Neural cell (in vitro differentiated cells): ENCODE data around the gene ANXA4. TPM values are rescaled to one million over a fixed set of nuclear protein-coding genes. Genes with fewer than 3 reads are reported as not detected.
A peak's percentile ranks its signal among the peaks of the same experiment; 100 is the strongest.

Source experiments
- H2AFZ ChIP-seq: fragments of 200-600, 300-800 bp; sonication (generic), shearing (Covaris generic); 2 replicates; pipeline ENCODE4 v1.6.0; 2014; ENCODE audit warnings: low read depth, mild to moderate bottlenecking, antibody characterized with exemption, low read length, moderate library complexity
- H3F3A ChIP-seq: fragments of 200-600 bp; shearing (Covaris generic); 2 replicates; pipeline ENCODE4 v1.6.1; 2016; ENCODE audit warnings: mild to moderate bottlenecking, moderate library complexity, mixed read lengths, antibody characterized with exemption, low read length; ENCODE audit not compliant: insufficient read depth, poor library complexity, severe bottlenecking
- H3K27ac ChIP-seq: fragments of 200-600, 300-800 bp; sonication (generic), shearing (Covaris generic); 2 replicates; pipeline ENCODE4 v1.5.1; 2014; ENCODE audit warnings: mild to moderate bottlenecking, low read length, moderate library complexity
- H3K27me3 ChIP-seq: fragments of 300-800, 200-600 bp; sonication (generic), shearing (Covaris generic); 2 replicates; pipeline ENCODE4 v1.6.0; 2014; ENCODE audit warnings: mild to moderate bottlenecking, low read depth, low read length, moderate library complexity; ENCODE audit not compliant: insufficient read depth
- H3K36me3 ChIP-seq: fragments of 300-800, 200-600 bp; sonication (generic), shearing (Covaris generic); 2 replicates; pipeline ENCODE4 v1.5.1; 2014; ENCODE audit warnings: mild to moderate bottlenecking, antibody characterized with exemption, low read length, moderate library complexity; ENCODE audit not compliant: insufficient read depth
- H3K4me2 ChIP-seq: fragments of 300-800, 200-600 bp; sonication (generic), shearing (Covaris generic); 2 replicates; pipeline ENCODE4 v1.6.0; 2014; ENCODE audit warnings: mild to moderate bottlenecking, low read length
- H3K4me3 ChIP-seq: fragments of 300-800, 200-600 bp; sonication (generic), shearing (Covaris generic); 2 replicates; pipeline ENCODE4 v1.5.1; 2014; ENCODE audit warnings: mild to moderate bottlenecking, low read length, moderate library complexity
- H3K79me2 ChIP-seq: fragments of 200-600 bp; shearing (Covaris generic); replicated peaks from 2 replicates; pipeline ENCODE4 v1.6.0; 2014; ENCODE audit warnings: mild to moderate bottlenecking, low read length, moderate library complexity; ENCODE audit not compliant: insufficient read depth
- H3K9ac ChIP-seq: fragments of 300-800, 200-600 bp; sonication (generic), shearing (Covaris generic); 2 replicates; pipeline ENCODE4 v1.6.1; 2016; ENCODE audit warnings: mild to moderate bottlenecking, low read length, mixed read lengths
- H3K9me2 ChIP-seq: fragments of 200-600 bp; shearing (Covaris generic); 2 replicates; pipeline ENCODE4 v1.6.1; 2016; ENCODE audit warnings: mild to moderate bottlenecking, low read length, mixed read lengths; ENCODE audit not compliant: insufficient read depth
- H3K9me3 ChIP-seq: fragments of 200-600, 300-800 bp; sonication (generic), shearing (Covaris generic); 2 replicates; pipeline ENCODE4 v1.6.1; 2016; ENCODE audit warnings: mild to moderate bottlenecking, mixed run types, low read length, moderate library complexity, mixed read lengths
- H4K20me1 ChIP-seq: fragments of 200-600 bp; shearing (Covaris generic); 2 replicates; pipeline ENCODE4 v1.6.1; 2016; ENCODE audit warnings: mild to moderate bottlenecking, mixed run types; ENCODE audit not compliant: insufficient read depth
- EP300 ChIP-seq: fragments of 450-650 bp; conservative IDR thresholded peaks from 2 replicates; pipeline ENCODE4 v1.6.1; 2014; ENCODE audit warnings: antibody characterized with exemption, mild to moderate bottlenecking, moderate library complexity; ENCODE audit not compliant: poor library complexity, severe bottlenecking
- EZH2 ChIP-seq: fragments of 200-600, 300-800 bp; shearing (Covaris generic), sonication (generic); IDR thresholded peaks from 2 replicates; pipeline ENCODE4 v1.6.1; 2014; ENCODE audit warnings: antibody characterized with exemption, low read length, borderline replicate concordance, mild to moderate bottlenecking; ENCODE audit not compliant: insufficient read depth, poor library complexity, severe bottlenecking
- MXI1 ChIP-seq: fragments of 450-650 bp; conservative IDR thresholded peaks from 2 replicates; pipeline ENCODE4 v1.6.1; 2014; ENCODE audit warnings: antibody characterized with exemption, mild to moderate bottlenecking; ENCODE audit not compliant: poor library complexity, severe bottlenecking
- POLR2AphosphoS5 ChIP-seq: IDR thresholded peaks from 2 replicates; pipeline ENCODE4 v1.6.1; 2012
- RAD21 ChIP-seq: fragments of 450-650 bp; conservative IDR thresholded peaks from 2 replicates; pipeline ENCODE4 v1.6.1; 2014; ENCODE audit warnings: antibody characterized with exemption, mild to moderate bottlenecking, moderate library complexity
- SMC3 ChIP-seq: fragments of 450-650 bp; conservative IDR thresholded peaks from 2 replicates; pipeline ENCODE4 v1.6.1; 2014; ENCODE audit warnings: antibody characterized with exemption, mild to moderate bottlenecking, moderate library complexity; ENCODE audit not compliant: poor library complexity
- TAF1 ChIP-seq: IDR thresholded peaks from 2 replicates; pipeline ENCODE4 v1.6.1; 2012; ENCODE audit warnings: low read depth
- polyA plus RNA-seq: library from polyadenylated mRNA; depleted of rRNA; stranded (reverse); fragments of >200 nt; gene quantifications from 2 replicates; pipeline ENCODE4 v1.2.3, GENCODE V29; 2014
- TF ChIP-seq, protein P1 (sequence below): fragments of 450-650 bp; IDR thresholded peaks from 2 replicates; pipeline ENCODE4 v1.5.1; 2014; ENCODE audit warnings: antibody characterized with exemption, mild to moderate bottlenecking, moderate library complexity; ENCODE audit not compliant: poor library complexity, severe bottlenecking
- TF ChIP-seq, protein P2 (sequence below): IDR thresholded peaks from 2 replicates; pipeline ENCODE4 v1.6.1; 2012; ENCODE audit warnings: borderline replicate concordance

The ANXA4 gene
- polyA plus RNA-seq, 1 donor from 2014 or later = 1.8 TPM

- H3K27me3 ChIP-seq = no peaks in the 10 kb centered on the region
- no peak overlapping the region for H3K9ac ChIP-seq
- no peak overlapping the region for H3K4me3 ChIP-seq
- H4K20me1 ChIP-seq = no peaks in the 10 kb centered on the region
- H3K36me3 ChIP-seq = no peaks in the 10 kb centered on the region
- no peaks in the 10 kb centered on the region for H3K9me3 ChIP-seq
- H3F3A ChIP-seq = no peaks in the 10 kb centered on the region
- no peak overlapping the region for H3K4me2 ChIP-seq
- H3K9me2 ChIP-seq = no peaks in the 10 kb centered on the region
- no peak overlapping the region for H2AFZ ChIP-seq
- peak; percentile 94 for TF ChIP-seq SMC3
- no peak for TF ChIP-seq EP300
- TF ChIP-seq, protein P1, sequence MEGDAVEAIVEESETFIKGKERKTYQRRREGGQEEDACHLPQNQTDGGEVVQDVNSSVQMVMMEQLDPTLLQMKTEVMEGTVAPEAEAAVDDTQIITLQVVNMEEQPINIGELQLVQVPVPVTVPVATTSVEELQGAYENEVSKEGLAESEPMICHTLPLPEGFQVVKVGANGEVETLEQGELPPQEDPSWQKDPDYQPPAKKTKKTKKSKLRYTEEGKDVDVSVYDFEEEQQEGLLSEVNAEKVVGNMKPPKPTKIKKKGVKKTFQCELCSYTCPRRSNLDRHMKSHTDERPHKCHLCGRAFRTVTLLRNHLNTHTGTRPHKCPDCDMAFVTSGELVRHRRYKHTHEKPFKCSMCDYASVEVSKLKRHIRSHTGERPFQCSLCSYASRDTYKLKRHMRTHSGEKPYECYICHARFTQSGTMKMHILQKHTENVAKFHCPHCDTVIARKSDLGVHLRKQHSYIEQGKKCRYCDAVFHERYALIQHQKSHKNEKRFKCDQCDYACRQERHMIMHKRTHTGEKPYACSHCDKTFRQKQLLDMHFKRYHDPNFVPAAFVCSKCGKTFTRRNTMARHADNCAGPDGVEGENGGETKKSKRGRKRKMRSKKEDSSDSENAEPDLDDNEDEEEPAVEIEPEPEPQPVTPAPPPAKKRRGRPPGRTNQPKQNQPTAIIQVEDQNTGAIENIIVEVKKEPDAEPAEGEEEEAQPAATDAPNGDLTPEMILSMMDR = peak; percentile 88
- TF ChIP-seq RAD21 = peak; percentile 77
- TF ChIP-seq TAF1 = no peak
- H3K79me2 ChIP-seq = no peaks in the 10 kb centered on the region
- no peak overlapping the region for H3K27ac ChIP-seq
Measured at GRCh38 chr2:69816923-69817542, 75.1 kb downstream of the ANXA4 start.

DNA sequence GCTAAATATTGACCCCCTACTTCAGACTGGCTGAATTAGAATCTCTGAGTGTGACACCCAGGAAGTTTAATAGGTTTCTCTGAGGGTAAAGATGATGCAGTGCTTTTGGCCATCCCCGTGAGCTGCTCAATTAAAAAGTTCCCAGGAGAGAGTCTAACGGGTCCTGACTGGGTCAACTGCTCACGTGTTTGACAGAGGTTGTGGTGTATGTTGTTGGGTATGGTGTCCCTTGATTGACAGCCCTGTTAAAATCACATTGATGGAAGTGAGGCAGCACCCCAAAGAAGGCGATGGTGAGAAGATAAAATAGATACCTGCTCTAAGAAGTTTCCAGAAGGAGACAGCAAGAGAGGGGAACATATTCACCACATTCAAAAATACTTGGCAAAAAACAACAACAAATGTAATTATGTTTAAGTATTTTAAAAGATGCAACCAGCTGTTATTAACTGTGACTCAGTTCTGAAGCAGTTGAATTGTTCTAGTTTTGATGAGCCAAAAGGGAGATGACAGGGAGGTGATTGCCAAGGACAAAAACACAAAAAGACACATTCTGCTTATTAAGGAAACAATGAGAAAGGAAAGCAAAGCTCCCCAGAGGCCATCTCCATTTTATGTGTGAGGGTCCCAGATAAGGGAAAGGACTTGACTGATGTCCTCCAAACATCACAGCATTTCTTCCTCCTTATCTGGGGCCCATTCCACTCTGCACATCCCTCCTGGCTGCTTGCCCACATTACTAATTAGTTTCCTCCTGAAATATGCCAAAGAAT is 76.0 kb downstream of the ANXA4 start:
- Histone ChIP-seq H3K9me2 (no peaks in the 10 kb centered on the region), H3K27ac (no peak overlapping the region), H3F3A (no peaks in the 10 kb centered on the region), H3K79me2 (no peaks in the 10 kb centered on the region), H3K36me3 (no peaks in the 10 kb centered on the region), H4K20me1 (no peaks in the 10 kb centered on the region), H3K9ac (no peak overlapping the region), H3K27me3 (no peaks in the 10 kb centered on the region), H2AFZ (no peak overlapping the region), H3K4me3 (no peak overlapping the region), H3K4me2 (no peak overlapping the region), H3K9me3 (no peaks in the 10 kb centered on the region)
- TF ChIP-seq, protein P1 = no peak
- TF ChIP-seq POLR2AphosphoS5 = no peak
- TF ChIP-seq EP300 = no peak
- TF ChIP-seq, protein P2, sequence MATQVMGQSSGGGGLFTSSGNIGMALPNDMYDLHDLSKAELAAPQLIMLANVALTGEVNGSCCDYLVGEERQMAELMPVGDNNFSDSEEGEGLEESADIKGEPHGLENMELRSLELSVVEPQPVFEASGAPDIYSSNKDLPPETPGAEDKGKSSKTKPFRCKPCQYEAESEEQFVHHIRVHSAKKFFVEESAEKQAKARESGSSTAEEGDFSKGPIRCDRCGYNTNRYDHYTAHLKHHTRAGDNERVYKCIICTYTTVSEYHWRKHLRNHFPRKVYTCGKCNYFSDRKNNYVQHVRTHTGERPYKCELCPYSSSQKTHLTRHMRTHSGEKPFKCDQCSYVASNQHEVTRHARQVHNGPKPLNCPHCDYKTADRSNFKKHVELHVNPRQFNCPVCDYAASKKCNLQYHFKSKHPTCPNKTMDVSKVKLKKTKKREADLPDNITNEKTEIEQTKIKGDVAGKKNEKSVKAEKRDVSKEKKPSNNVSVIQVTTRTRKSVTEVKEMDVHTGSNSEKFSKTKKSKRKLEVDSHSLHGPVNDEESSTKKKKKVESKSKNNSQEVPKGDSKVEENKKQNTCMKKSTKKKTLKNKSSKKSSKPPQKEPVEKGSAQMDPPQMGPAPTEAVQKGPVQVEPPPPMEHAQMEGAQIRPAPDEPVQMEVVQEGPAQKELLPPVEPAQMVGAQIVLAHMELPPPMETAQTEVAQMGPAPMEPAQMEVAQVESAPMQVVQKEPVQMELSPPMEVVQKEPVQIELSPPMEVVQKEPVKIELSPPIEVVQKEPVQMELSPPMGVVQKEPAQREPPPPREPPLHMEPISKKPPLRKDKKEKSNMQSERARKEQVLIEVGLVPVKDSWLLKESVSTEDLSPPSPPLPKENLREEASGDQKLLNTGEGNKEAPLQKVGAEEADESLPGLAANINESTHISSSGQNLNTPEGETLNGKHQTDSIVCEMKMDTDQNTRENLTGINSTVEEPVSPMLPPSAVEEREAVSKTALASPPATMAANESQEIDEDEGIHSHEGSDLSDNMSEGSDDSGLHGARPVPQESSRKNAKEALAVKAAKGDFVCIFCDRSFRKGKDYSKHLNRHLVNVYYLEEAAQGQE = no peak
- no peak for TF ChIP-seq EZH2
- no peak for TF ChIP-seq SMC3
- no peak for TF ChIP-seq TAF1
- no peak for TF ChIP-seq RAD21
- no peak for TF ChIP-seq MXI1
